Neural cell (in vitro differentiated cells): ENCODE measurements around the gene CLN6. TPM values are rescaled to one million over a fixed set of nuclear protein-coding genes. Genes with fewer than 3 reads are reported as not detected.
"Not testable (repeated sequence)": the region's sequence is repeated elsewhere in the genome, so short reads cannot be mapped to it uniquely, and the experiment has no call there.

ENCODE experiments used
- H2AFZ ChIP-seq: fragments of 200-600, 300-800 bp; sonication (generic), shearing (Covaris generic); 2 replicates; pipeline ENCODE4 v1.6.0; 2014; ENCODE audit warnings: low read depth, mild to moderate bottlenecking, antibody characterized with exemption, low read length, moderate library complexity
- H3F3A ChIP-seq: fragments of 200-600 bp; shearing (Covaris generic); 2 replicates; pipeline ENCODE4 v1.6.1; 2016; ENCODE audit warnings: mild to moderate bottlenecking, moderate library complexity, mixed read lengths, antibody characterized with exemption, low read length; ENCODE audit not compliant: insufficient read depth, poor library complexity, severe bottlenecking
- H3K27ac ChIP-seq: fragments of 200-600, 300-800 bp; sonication (generic), shearing (Covaris generic); 2 replicates; pipeline ENCODE4 v1.5.1; 2014; ENCODE audit warnings: mild to moderate bottlenecking, low read length, moderate library complexity
- H3K27me3 ChIP-seq: fragments of 300-800, 200-600 bp; sonication (generic), shearing (Covaris generic); 2 replicates; pipeline ENCODE4 v1.6.0; 2014; ENCODE audit warnings: mild to moderate bottlenecking, low read depth, low read length, moderate library complexity; ENCODE audit not compliant: insufficient read depth
- H3K36me3 ChIP-seq: fragments of 300-800, 200-600 bp; sonication (generic), shearing (Covaris generic); 2 replicates; pipeline ENCODE4 v1.5.1; 2014; ENCODE audit warnings: mild to moderate bottlenecking, antibody characterized with exemption, low read length, moderate library complexity; ENCODE audit not compliant: insufficient read depth
- H3K4me2 ChIP-seq: fragments of 300-800, 200-600 bp; sonication (generic), shearing (Covaris generic); 2 replicates; pipeline ENCODE4 v1.6.0; 2014; ENCODE audit warnings: mild to moderate bottlenecking, low read length
- H3K4me3 ChIP-seq: fragments of 300-800, 200-600 bp; sonication (generic), shearing (Covaris generic); 2 replicates; pipeline ENCODE4 v1.5.1; 2014; ENCODE audit warnings: mild to moderate bottlenecking, low read length, moderate library complexity
- H3K79me2 ChIP-seq: fragments of 200-600 bp; shearing (Covaris generic); replicated peaks from 2 replicates; pipeline ENCODE4 v1.6.0; 2014; ENCODE audit warnings: mild to moderate bottlenecking, low read length, moderate library complexity; ENCODE audit not compliant: insufficient read depth
- H3K9ac ChIP-seq: fragments of 300-800, 200-600 bp; sonication (generic), shearing (Covaris generic); 2 replicates; pipeline ENCODE4 v1.6.1; 2016; ENCODE audit warnings: mild to moderate bottlenecking, low read length, mixed read lengths
- H3K9me2 ChIP-seq: fragments of 200-600 bp; shearing (Covaris generic); 2 replicates; pipeline ENCODE4 v1.6.1; 2016; ENCODE audit warnings: mild to moderate bottlenecking, low read length, mixed read lengths; ENCODE audit not compliant: insufficient read depth
- H3K9me3 ChIP-seq: fragments of 200-600, 300-800 bp; sonication (generic), shearing (Covaris generic); 2 replicates; pipeline ENCODE4 v1.6.1; 2016; ENCODE audit warnings: mild to moderate bottlenecking, mixed run types, low read length, moderate library complexity, mixed read lengths
- H4K20me1 ChIP-seq: fragments of 200-600 bp; shearing (Covaris generic); 2 replicates; pipeline ENCODE4 v1.6.1; 2016; ENCODE audit warnings: mild to moderate bottlenecking, mixed run types; ENCODE audit not compliant: insufficient read depth
- CTCF ChIP-seq: fragments of 450-650 bp; IDR thresholded peaks from 2 replicates; pipeline ENCODE4 v1.5.1; 2014; ENCODE audit warnings: antibody characterized with exemption, mild to moderate bottlenecking, moderate library complexity; ENCODE audit not compliant: poor library complexity, severe bottlenecking
- EP300 ChIP-seq: fragments of 450-650 bp; conservative IDR thresholded peaks from 2 replicates; pipeline ENCODE4 v1.6.1; 2014; ENCODE audit warnings: antibody characterized with exemption, mild to moderate bottlenecking, moderate library complexity; ENCODE audit not compliant: poor library complexity, severe bottlenecking
- EZH2 ChIP-seq: fragments of 200-600, 300-800 bp; shearing (Covaris generic), sonication (generic); IDR thresholded peaks from 2 replicates; pipeline ENCODE4 v1.6.1; 2014; ENCODE audit warnings: antibody characterized with exemption, low read length, borderline replicate concordance, mild to moderate bottlenecking; ENCODE audit not compliant: insufficient read depth, poor library complexity, severe bottlenecking
- MXI1 ChIP-seq: fragments of 450-650 bp; conservative IDR thresholded peaks from 2 replicates; pipeline ENCODE4 v1.6.1; 2014; ENCODE audit warnings: antibody characterized with exemption, mild to moderate bottlenecking; ENCODE audit not compliant: poor library complexity, severe bottlenecking
- POLR2AphosphoS5 ChIP-seq: IDR thresholded peaks from 2 replicates; pipeline ENCODE4 v1.6.1; 2012
- RAD21 ChIP-seq: fragments of 450-650 bp; conservative IDR thresholded peaks from 2 replicates; pipeline ENCODE4 v1.6.1; 2014; ENCODE audit warnings: antibody characterized with exemption, mild to moderate bottlenecking, moderate library complexity
- REST ChIP-seq: IDR thresholded peaks from 2 replicates; pipeline ENCODE4 v1.6.1; 2012; ENCODE audit warnings: borderline replicate concordance
- SMC3 ChIP-seq: fragments of 450-650 bp; conservative IDR thresholded peaks from 2 replicates; pipeline ENCODE4 v1.6.1; 2014; ENCODE audit warnings: antibody characterized with exemption, mild to moderate bottlenecking, moderate library complexity; ENCODE audit not compliant: poor library complexity
- TAF1 ChIP-seq: IDR thresholded peaks from 2 replicates; pipeline ENCODE4 v1.6.1; 2012; ENCODE audit warnings: low read depth
- polyA plus RNA-seq: library from polyadenylated mRNA; depleted of rRNA; stranded (reverse); fragments of >200 nt; gene quantifications from 2 replicates; pipeline ENCODE4 v1.2.3, GENCODE V29; 2014

Gene CLN6
- polyA plus RNA-seq, 1 donor from 2014 or later, result 4.9 TPM

- Histone ChIP-seq H3K79me2 (no peaks in the 10 kb centered on the region), H4K20me1 (no peaks in the 10 kb centered on the region), H3K9me3 (no peaks in the 10 kb centered on the region), H3K27ac (no peak overlapping the region), H3K4me3 (no peak overlapping the region), H3K9me2 (no peaks in the 10 kb centered on the region), H3F3A (no peaks in the 10 kb centered on the region), H2AFZ (no peak overlapping the region), H3K36me3 (no peaks in the 10 kb centered on the region), H3K4me2 (no peak overlapping the region), H3K27me3 (no peaks in the 10 kb centered on the region), H3K9ac (no peak overlapping the region)
- TF ChIP-seq POLR2AphosphoS5 (no peak), SMC3 (no peak), REST (no peak), RAD21 (no peak), EP300 (no peak), MXI1 (no peak), CTCF (no peak), EZH2 (no peak), TAF1 (no peak)
These were observed 5.5 kb upstream of the CLN6 start for GRCh38 chr15:68235022-68235421.

- H3K9ac ChIP-seq, H3K9me3 ChIP-seq, H3K36me3 ChIP-seq, H3F3A ChIP-seq, H3K4me3 ChIP-seq, H4K20me1 ChIP-seq, H2AFZ ChIP-seq, H3K79me2 ChIP-seq, H3K9me2 ChIP-seq, H3K27me3 ChIP-seq, H3K27ac ChIP-seq, H3K4me2 ChIP-seq: not testable (repeated sequence)
These were observed 5.0 kb upstream of the CLN6 start for GRCh38 chr15:68234520-68234919.

GRCh38 chr15:68234060-68234459, 4.5 kb upstream of the CLN6 start:
- no peak for TF ChIP-seq CTCF
- TF ChIP-seq EZH2, result no peak
- no peak for TF ChIP-seq REST
- TF ChIP-seq MXI1, result no peak
- no peak for TF ChIP-seq POLR2AphosphoS5
- TF ChIP-seq EP300, result no peak
- TF ChIP-seq SMC3, result no peak
- no peak for TF ChIP-seq RAD21
- TF ChIP-seq TAF1, result no peak
- Histone ChIP-seq H4K20me1 (no peaks in the 10 kb centered on the region), H3K36me3 (no peaks in the 10 kb centered on the region), H3F3A (no peaks in the 10 kb centered on the region), H2AFZ (no peak overlapping the region), H3K9me2 (no peaks in the 10 kb centered on the region), H3K27ac (no peak overlapping the region), H3K9me3 (no peaks in the 10 kb centered on the region), H3K4me2 (no peak overlapping the region), H3K9ac (no peak overlapping the region), H3K27me3 (no peaks in the 10 kb centered on the region), H3K79me2 (no peaks in the 10 kb centered on the region), H3K4me3 (no peak overlapping the region)
